Cardiac fibroblast (primary cell): Measurements from ENCODE around the gene FBXL13.
"Not testable (repeated sequence)": the region's sequence is repeated elsewhere in the genome, so short reads cannot be mapped to it uniquely, and the experiment has no call there.

Source experiments
- DNase-seq, 2 donors: peaks; one replicate each; pipeline versions ENCODE4 v3.0.0 to v3.0.0-alpha.2; 2010; ENCODE audit warnings: low read depth in 2 of 2
- H3K4me3 ChIP-seq, 2 donors: replicated peaks in 1 of 2; 1 replicate in 1 of 2; 2 replicates in 1 of 2; pipeline ENCODE4 v1.5.1; 2011; ENCODE audit warnings: low read depth in 2 of 2, low read length in 2 of 2, mild to moderate bottlenecking in 2 of 2, moderate library complexity in 1 of 2
- TF ChIP-seq, protein P1 (sequence below): IDR thresholded peaks from one replicate; pipeline ENCODE4 v1.5.1; 2011; ENCODE audit warnings: low read depth, mild to moderate bottlenecking, low read length, inconsistent platforms

FBXL13 gene

DNA sequence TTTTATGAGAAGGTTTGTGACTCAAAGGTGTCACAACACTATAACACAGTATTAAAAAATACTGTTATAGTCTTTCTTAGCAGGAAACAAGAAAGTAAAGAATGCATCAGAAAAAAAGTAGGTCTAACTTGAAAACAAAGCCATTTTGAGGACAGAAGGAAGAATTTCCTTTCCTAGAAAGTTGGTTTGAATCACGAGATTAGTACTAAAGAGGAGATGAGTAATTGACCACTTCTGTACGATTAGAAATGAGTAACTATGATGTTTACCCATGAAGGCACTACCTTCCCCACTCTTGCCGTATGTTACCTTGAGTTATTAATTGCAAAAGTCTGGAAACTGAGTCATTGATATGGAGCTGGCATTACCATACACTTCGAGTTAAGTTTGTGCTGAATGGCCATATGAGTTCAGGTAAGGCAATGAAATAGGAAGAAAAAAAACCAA lies 260.5 kb downstream of the FBXL13 start:
- peak; percentile 52 to 79 for DNase-seq
- TF ChIP-seq, protein P1, sequence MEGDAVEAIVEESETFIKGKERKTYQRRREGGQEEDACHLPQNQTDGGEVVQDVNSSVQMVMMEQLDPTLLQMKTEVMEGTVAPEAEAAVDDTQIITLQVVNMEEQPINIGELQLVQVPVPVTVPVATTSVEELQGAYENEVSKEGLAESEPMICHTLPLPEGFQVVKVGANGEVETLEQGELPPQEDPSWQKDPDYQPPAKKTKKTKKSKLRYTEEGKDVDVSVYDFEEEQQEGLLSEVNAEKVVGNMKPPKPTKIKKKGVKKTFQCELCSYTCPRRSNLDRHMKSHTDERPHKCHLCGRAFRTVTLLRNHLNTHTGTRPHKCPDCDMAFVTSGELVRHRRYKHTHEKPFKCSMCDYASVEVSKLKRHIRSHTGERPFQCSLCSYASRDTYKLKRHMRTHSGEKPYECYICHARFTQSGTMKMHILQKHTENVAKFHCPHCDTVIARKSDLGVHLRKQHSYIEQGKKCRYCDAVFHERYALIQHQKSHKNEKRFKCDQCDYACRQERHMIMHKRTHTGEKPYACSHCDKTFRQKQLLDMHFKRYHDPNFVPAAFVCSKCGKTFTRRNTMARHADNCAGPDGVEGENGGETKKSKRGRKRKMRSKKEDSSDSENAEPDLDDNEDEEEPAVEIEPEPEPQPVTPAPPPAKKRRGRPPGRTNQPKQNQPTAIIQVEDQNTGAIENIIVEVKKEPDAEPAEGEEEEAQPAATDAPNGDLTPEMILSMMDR, result no peak
- no peak overlapping the region for H3K4me3 ChIP-seq

DNA sequence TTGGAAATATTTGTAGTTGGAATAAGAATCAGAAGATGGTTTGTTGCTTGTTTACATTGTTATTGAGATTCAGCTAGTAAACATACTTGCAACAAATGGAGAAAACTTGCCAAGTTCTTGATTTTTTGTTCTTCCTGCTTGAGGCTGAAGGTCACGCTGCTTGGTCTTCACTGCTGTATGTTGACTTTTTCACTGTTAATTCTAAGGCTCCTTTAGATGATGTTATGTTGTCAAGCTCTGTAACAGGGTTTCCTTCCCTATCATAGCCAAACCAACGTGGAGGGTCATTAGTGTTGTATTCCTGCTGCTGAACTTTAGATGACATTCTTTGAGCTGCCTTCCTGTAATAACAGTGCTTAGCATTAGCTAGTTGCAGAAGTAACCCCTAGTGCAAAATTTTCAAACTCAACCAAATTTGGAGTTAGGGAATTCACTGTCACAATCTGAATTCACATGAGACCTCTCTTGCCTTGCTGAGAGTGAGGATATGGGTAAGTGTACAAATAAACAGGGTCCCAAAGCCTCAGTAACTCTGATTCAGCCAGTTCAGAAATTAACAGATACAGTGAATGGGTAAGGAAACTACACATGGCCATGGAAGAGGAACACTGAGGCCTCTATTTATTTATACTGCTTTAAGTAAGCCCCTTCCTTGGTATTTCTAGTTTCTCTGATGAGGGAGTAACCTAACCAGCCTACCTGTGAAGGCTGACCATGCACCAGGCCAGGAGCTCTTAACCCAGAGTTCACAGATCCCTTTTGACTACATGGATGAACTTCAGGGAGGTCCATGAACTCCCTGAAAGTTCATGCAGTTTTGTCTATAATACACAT lies 261.2 kb downstream of the FBXL13 start:
- TF ChIP-seq, protein P1, result no peak
- no peak for DNase-seq
- no peak overlapping the region for H3K4me3 ChIP-seq

DNA sequence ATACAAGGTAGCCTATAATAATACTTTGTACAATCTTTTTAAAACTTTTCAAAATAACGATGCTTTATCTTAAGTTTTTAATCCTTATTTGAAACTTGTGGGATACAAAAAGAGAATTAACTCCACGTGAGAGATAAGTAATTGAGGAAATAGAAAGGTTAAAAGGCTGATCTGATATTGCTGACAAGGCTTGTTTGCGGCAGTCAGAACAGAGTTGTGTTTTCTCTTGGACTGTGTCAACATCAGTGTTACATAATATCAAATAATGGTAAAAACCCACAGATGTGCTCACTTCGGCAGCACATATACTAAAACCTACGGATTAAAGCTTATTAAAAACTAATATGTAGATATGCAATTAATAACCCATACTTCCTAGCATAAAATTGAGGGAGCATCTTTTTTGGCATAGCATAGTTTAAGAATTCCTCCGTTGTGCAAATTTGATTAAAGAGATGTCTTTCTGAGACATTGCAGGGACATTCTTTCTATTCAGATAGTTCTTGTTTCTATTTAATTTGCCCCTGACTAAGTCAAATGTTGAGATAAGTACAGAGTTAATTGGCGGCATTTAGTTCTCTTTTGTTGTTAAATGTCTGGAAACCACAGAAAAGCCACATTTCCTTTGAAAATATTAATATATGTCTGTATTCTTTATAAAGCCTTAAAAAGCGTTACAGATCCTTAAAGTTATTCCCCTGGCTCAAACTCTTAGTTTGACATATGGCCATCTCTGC lies 262.5 kb downstream of the FBXL13 start:
- TF ChIP-seq, protein P1, result no peak
- no peak for DNase-seq
- no peak overlapping the region for H3K4me3 ChIP-seq

DNA sequence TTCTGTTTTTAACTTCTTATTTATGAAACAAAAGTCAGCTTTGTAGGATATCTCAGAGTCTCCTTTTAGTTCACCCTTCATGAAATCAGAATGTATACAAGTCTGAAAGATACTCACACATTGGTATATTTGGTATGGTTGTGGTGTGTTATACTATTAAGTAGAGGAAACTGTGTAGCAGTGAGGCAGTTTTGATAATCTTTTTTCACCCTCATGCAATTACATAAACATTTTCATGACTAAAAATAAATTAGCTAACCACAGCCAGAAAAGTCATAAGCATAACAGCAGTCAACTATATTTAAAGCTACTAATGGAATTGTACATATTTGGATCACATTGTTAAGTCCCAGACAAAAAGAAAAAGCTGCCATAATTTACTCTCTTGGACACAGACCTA lies 263.7 kb downstream of the FBXL13 start:
- DNase-seq, result no peak
- H3K4me3 ChIP-seq, result no peak overlapping the region
- TF ChIP-seq, protein P1, result no peak

DNA sequence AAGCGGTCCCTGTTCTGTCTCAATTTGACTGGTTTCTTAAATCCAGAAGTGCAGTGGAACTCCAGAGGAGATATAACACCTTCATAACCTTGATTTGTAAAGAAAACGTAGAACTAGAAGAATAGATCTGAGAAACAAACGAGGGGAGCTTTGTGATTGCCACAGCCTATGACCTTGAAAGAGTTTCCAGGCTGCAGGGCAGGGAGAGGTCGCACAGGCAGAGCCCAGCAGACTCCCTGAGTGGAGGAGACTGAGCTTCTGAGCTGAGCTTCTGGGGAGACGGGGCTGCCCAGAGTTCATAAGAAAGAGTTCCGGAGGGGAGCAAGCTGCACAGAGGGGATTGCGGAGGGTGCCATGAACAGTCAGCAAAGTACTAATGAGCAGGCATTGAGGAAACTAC lies 268.0 kb downstream of the FBXL13 start:
- TF ChIP-seq, protein P1, result no peak
- no peak overlapping the region for H3K4me3 ChIP-seq
- no peak for DNase-seq

DNA sequence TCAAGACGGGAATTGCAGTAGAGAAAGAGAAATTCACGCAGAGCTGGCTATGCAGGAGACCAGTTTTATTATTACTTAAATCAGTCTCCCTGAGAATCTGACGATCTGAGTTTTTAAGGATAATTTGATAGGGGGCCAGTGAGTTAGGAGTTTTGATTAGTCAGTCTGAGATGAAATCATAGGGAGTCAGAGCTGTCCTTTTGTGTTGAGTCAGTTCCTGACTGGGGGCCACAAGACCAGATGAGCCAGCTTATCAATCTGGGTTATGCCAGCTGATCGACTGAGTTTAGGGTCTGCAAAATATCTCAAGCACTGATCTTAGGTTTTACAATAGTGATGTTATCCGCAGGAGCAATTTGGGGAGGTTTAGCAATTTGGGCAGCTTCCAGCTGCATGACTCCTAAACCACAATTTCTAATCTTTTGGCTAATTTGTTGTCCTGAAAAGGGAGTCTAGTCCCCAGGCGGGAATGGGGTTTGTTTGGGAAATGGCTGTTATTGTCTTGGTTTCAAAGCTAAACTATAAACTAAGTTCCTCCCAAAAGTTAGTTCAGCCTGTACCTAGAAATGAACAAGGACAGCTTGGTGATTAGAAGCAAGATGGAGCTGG lies 278.5 kb downstream of the FBXL13 start:
- H3K4me3 ChIP-seq, result not testable (repeated sequence)
- DNase-seq, result peak; percentile 52 to 60

DNA sequence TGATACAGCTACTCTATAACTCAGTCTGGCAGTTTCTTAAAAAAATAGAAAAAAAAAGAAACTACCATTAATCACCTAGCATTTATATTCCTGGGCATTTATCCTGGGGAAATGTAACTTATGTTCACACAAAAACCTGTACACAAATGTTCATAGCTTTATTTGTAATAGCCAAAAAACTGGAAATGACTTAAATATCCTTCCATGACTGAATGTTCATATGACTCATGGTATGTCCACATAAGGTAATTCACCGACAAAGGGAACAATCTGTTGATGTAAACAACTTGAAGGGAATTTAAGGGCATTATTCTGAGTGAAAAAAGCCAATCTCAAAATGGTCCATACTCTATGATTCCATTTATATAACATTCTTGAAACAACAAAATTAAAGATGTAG lies 280.0 kb downstream of the FBXL13 start:
- DNase-seq, result peak; percentile 18 to 68
- not testable (repeated sequence) for H3K4me3 ChIP-seq

DNA sequence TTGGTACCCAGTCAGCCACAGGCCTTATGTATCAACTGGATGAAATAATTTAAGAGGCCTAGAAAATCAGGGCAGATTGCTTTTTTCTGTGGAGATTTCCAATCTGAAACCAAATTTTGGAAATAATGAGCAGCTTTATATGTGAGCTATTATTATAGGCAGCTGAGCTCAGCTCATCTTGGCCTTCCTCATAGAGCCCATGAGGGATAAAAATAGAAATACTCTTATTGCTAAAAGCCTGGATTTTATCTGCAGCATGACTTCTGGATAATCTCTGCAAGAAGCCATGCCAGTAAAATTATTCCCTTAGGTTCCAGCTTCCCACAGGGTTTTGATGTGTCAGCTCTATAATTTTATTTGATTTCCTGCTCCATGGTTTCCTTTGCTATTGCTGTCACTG lies 282.8 kb downstream of the FBXL13 start:
- not testable (repeated sequence) for DNase-seq, H3K4me3 ChIP-seq

DNA sequence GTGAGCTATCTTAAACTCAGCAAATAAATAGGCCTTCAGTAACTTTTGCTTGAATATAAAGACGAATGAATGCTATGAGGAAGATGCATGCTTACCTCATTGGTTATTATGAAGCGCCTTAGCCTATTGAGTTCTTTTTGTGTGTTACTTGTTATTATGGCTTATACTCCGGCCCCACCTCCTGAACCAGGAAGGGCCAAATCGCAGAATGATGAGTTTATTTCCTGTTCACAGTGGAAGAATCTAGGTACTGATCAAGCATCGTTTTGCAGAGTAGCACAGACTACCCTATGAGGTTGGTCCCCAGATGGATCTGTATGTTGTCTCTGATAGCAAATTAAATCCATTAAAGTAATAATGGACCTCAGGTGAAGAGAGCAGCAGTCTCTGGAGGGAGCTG lies 283.2 kb downstream of the FBXL13 start:
- not testable (repeated sequence) for H3K4me3 ChIP-seq
- peak in 1 of 2 donors; percentile 46 for DNase-seq

DNA sequence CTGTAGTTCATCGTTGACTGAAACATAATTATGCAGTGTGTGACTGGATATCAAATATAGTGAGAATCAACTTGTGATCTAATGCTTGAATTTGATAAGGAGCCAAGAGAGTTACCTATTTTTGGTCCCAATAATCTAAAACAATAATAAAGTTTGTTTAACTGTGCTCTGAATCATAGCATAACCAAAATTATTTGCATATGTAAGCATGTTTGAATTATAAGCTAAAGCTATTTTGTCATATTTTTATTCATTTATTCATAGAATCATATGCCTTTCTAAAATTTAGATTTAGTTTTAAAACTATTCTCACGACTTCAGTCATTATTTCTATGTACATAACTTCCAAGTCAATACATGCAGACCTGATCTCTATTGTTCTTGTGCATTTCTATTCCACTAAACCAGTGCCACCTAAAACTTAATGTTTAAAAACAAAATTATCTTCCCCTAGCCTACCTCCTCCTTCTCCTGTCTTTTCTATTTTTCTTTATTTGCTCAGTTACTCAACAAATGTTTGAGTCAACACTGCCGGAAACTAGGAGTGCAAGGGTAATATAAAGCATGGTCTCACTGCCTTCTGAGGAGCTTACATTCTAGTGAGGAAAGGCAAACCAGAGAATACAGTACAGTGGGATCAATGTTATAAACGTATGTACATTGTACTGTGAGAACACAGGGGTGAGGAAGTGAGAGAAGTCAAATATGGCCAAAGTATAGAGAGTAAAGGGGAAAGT lies 284.1 kb downstream of the FBXL13 start:
- DNase-seq, H3K4me3 ChIP-seq: not testable (repeated sequence)

DNA sequence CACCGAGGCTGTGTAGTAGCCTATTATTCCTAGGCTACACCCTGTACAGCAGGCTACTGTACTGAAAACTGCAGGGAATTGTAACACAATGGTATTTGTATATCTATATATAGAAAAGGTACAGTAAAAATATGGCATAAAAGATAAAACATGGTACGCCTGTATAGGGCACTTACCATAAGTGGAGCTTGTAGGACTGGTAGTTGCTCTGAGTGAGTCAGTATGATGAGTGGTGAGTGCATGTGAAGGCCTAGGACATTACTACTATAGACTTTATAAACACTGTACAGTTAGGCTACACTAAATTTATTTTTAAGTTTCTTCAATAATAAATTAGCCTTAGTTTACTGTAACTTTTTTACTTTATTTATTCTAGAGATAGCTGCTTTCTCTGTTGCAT lies 285.8 kb downstream of the FBXL13 start:
- H3K4me3 ChIP-seq, DNase-seq: not testable (repeated sequence)
